C4-2B (cell line): ENCODE data around the gene TSEN15.
"Not testable (repeated sequence)": the region's sequence is repeated elsewhere in the genome, so short reads cannot be mapped to it uniquely, and the experiment has no call there.

ENCODE experiments used
- H3K27ac ChIP-seq: fragments of 450-650 bp; 2 replicates; pipeline ENCODE4 v1.5.1; 2017
- CTCF ChIP-seq: fragments of 450-650 bp; conservative IDR thresholded peaks from 2 replicates; pipeline ENCODE4 v1.5.1; 2017; ENCODE audit warnings: mild to moderate bottlenecking
- ZFX ChIP-seq: fragments of 450-650 bp; IDR thresholded peaks from 2 replicates; pipeline ENCODE4 v1.6.1; 2017

Gene TSEN15

GRCh38 chr1:184082541-184083415, 31.2 kb downstream of the TSEN15 start:
- TF ChIP-seq ZFX (no peak), CTCF (no peak)
- H3K27ac ChIP-seq, result no peak overlapping the region

GRCh38 chr1:184085667-184086066, 34.1 kb downstream of the TSEN15 start:
- TF ChIP-seq CTCF (no peak), ZFX (no peak)
- H3K27ac ChIP-seq, result no peak overlapping the region

DNA sequence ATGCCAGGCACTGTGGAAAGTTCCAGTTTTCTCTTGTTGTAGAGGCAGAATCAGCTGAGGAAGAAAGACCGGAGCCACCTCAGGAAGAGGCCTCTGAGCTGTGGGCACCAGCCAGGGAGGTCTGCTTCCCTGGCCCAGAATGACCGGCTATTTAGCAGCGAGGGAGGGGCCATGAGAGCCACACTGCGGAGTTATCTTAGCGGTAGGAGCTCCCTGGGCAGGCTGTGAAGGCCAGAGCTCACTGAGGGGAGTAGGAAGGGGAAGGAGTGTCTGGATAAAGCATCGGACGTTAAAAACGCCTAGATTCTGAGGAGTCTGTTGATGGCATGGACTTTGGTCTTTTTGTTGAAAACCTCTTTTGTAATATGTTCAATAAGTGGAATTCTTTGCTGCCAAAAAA, 36.5 kb downstream of the TSEN15 start:
- no peak for TF ChIP-seq ZFX
- TF ChIP-seq CTCF, result no peak
- H3K27ac ChIP-seq, result no peak overlapping the region

DNA sequence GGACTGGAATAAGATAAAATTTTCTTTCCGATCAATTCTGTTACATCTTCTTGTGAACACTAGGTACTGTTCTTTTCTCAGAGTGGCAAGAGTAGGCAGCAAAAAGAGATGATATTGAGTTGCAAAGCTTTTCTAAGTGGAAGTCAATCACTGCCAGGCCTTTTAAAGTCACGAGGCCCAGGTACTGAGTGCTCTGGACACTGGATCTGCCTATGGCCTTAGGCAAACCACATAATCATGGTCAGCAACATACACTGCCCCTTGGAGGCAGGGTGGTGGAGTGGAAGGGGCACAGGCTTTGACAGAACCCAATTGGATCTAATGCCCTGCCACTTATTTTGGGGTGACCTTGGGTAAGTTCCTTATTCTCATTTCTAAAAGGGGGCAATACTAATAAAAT, 41.5 kb downstream of the TSEN15 start:
- no peak overlapping the region for H3K27ac ChIP-seq
- no peak for TF ChIP-seq ZFX
- no peak for TF ChIP-seq CTCF

DNA sequence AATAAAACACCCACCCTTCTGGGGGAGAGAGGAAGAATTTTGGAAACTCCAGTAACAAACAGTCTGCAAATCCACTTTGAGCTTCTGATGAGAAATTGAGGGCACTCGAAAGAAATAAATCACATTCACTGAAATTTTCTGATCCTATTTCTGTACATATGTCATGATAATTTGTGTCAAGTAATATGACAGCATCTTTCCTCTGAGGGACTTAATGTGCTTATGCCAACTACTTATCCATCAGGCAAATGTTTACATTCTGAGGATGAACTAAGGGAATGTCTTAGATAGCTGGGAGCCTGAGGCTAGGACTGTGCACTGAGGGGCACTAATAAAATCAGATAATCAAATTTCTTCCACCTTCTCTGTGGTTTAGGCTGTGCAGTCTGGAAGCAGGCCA, 44.5 kb downstream of the TSEN15 start:
- TF ChIP-seq ZFX (no peak), CTCF (no peak)
- no peak overlapping the region for H3K27ac ChIP-seq

DNA sequence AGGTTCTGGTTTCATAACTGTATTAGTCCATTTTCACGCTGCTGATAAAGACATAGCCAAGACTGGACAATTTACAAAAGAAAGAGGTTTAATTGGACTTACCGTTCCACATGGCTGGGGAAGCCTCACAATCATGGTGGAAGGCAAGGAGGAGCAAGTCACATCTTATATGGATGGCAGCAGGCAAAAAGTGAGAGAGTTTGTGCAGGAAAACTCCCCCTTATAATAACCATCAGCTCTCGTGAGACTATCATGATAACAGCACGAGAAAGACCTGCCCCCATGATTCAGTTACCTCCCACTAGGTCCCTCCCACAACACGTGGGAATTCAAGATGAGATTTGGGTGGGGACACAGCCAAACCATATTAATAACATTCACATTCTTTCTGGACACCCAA, 45.0 kb downstream of the TSEN15 start:
- not testable (repeated sequence) for H3K27ac ChIP-seq

DNA sequence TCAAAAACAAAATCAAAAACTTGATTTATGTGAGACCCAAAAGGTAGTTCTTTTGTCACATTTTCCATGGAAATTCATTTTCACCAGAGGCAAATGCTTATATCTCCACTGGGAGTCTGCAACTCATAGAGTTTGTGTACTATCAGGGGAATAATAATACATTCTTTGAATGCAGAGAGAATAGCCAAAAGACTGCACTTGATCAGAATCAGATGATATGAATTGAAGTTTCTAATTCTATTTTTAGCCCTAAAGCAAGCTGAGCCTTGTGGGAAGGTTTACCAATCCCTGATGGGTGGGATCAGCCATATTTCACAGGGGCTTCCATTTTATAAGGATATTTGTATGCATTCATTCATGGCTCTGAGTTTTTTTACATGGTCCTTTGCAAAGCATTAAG, 49.6 kb downstream of the TSEN15 start:
- TF ChIP-seq ZFX (no peak), CTCF (no peak)

DNA sequence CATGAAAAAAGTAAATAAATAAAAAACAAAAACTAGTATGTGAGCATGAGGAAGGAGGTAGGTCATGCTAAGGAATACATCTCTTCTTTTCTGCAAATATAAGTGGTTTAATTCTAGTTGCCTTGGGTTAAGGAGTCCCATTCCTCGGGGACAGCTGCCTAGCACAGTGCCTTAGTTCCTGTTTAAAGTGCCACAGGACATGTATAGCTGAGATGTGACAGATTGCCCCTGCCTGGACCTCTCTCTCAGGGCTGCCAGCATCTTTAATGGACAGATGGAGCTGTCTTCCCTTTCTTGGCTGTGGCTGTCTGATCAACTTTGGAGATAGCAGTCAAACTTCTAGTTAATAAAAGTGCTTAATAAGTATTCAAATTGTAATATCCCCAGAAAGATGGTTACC, 50.0 kb downstream of the TSEN15 start:
- H3K27ac ChIP-seq, result no peak overlapping the region
- no peak for TF ChIP-seq ZFX
- TF ChIP-seq CTCF, result no peak

More for the DNA sequence above, 49.6 kb downstream of the TSEN15 start:
- no peak overlapping the region for H3K27ac ChIP-seq
